Measurements from ENCODE around the gene PTX4. TPM values are rescaled to one million over a fixed set of nuclear protein-coding genes. Genes with fewer than 3 reads are reported as not detected.

PTX4 gene
- polyA plus RNA-seq, 3 donors: 0.19 TPM; not detected in 2

GRCh38 chr16:1501630-1502029 is 12.9 kb upstream of the PTX4 start:
- no peak for DNase-seq
- Histone ChIP-seq H3K4me3 (replicated peaks in 1 of 3; ENCODE audit: low read depth in 2 of 3, low read length in 3 of 3) (no peak overlapping the region), H3K36me3 (replicated peaks in 1 of 2; ENCODE audit: control insufficient read depth in 1 of 2, insufficient read depth in 2 of 2, low read length in 2 of 2) (peaks cover 70 to 86% of the 10 kb centered on the region in 2 donors), H3K27me3 (ENCODE audit: control insufficient read depth in 2 of 2, insufficient read depth in 2 of 2, low read length in 2 of 2) (no peaks in the 10 kb centered on the region), H3K27ac (ENCODE audit: low read depth in 1 of 2, low read length in 2 of 2) (no peak overlapping the region), H3K9me3 (replicated peaks in 1 of 2; ENCODE audit: control insufficient read depth in 1 of 2, insufficient read depth in 1 of 2, low read length in 2 of 2) (no peaks in the 10 kb centered on the region), H3K9ac (ENCODE audit: insufficient read depth, low read length, poor library complexity, severe bottlenecking) (no peak overlapping the region), H3K79me2 (ENCODE audit: insufficient read depth, low read length) (no peaks in the 10 kb centered on the region), H3K4me1 (ENCODE audit: control insufficient read depth in 1 of 2, insufficient read depth in 2 of 2, low read length in 2 of 2) (no peaks in the 10 kb centered on the region), H3K4me2 (replicated peaks; ENCODE audit: extremely low read depth, low read length, poor library complexity, severe bottlenecking) (no peak overlapping the region), H2AFZ (ENCODE audit: insufficient read depth, low read depth, low read length, poor library complexity, severe bottlenecking) (no peak overlapping the region), H4K20me1 (ENCODE audit: insufficient read depth, low read length) (no peaks in the 10 kb centered on the region)
- H3K4me3 Mint-ChIP-seq: no peak overlapping the region
- H3K36me3 Mint-ChIP-seq: peaks cover 47 to 75% of the 10 kb centered on the region in 2 donors
- 99% methylated on average over 16 of the region's 23 CpGs for WGBS (ENCODE audit: insufficient coverage)
- no peaks in the 10 kb centered on the region for H3K4me1 Mint-ChIP-seq
- TF ChIP-seq CTCF (IDR thresholded peaks at IDR 0.05): no peak
- peaks cover 0 to 2% (median 0%) of the 10 kb centered on the region in 3 donors for H3K27me3 Mint-ChIP-seq (ENCODE audit: low read depth in 3 of 3)
- intact Hi-C loops (cut with micrococcal nuclease): loop anchor here in 1 of 2 donors (10.0 kb wide), 1 partner anchor 47 kb away; no protein-coding TSS in a partner anchor
- H3K9me3 Mint-ChIP-seq: peaks cover 0 to 4% (median 0%) of the 10 kb centered on the region in 7 donors
- H3K27ac Mint-ChIP-seq: peak overlapping the region in 1 of 7 donors; percentile 18

- Mint-ChIP-seq H3K4me3 (no peak overlapping the region), H3K4me1 (no peaks in the 10 kb centered on the region), H3K9me3 (peaks cover 0 to 4% (median 0%) of the 10 kb centered on the region in 7 donors), H3K36me3 (peaks cover 42 to 71% of the 10 kb centered on the region in 2 donors), H3K27ac (no peak overlapping the region), H3K27me3 (ENCODE audit: low read depth in 3 of 3) (peaks cover 0 to 2% (median 0%) of the 10 kb centered on the region in 3 donors)
- TF ChIP-seq CTCF (IDR thresholded peaks at IDR 0.05): no peak
- Histone ChIP-seq H3K36me3 (replicated peaks in 1 of 2; ENCODE audit: control insufficient read depth in 1 of 2, insufficient read depth in 2 of 2, low read length in 2 of 2) (peaks cover 73 to 87% of the 10 kb centered on the region in 2 donors), H3K9ac (ENCODE audit: insufficient read depth, low read length, poor library complexity, severe bottlenecking) (no peak overlapping the region), H3K27ac (ENCODE audit: low read depth in 1 of 2, low read length in 2 of 2) (peak overlapping the region in 1 of 2 donors; percentile 8), H2AFZ (ENCODE audit: insufficient read depth, low read depth, low read length, poor library complexity, severe bottlenecking) (no peak overlapping the region), H3K27me3 (ENCODE audit: control insufficient read depth in 2 of 2, insufficient read depth in 2 of 2, low read length in 2 of 2) (no peaks in the 10 kb centered on the region), H3K79me2 (ENCODE audit: insufficient read depth, low read length) (no peaks in the 10 kb centered on the region), H3K4me3 (replicated peaks in 1 of 3; ENCODE audit: low read depth in 2 of 3, low read length in 3 of 3) (no peak overlapping the region), H3K4me1 (ENCODE audit: control insufficient read depth in 1 of 2, insufficient read depth in 2 of 2, low read length in 2 of 2) (no peaks in the 10 kb centered on the region), H3K4me2 (replicated peaks; ENCODE audit: extremely low read depth, low read length, poor library complexity, severe bottlenecking) (no peak overlapping the region), H4K20me1 (ENCODE audit: insufficient read depth, low read length) (no peaks in the 10 kb centered on the region), H3K9me3 (replicated peaks in 1 of 2; ENCODE audit: control insufficient read depth in 1 of 2, insufficient read depth in 1 of 2, low read length in 2 of 2) (no peaks in the 10 kb centered on the region)
- intact Hi-C loops (cut with micrococcal nuclease): loop anchor here in 1 of 2 donors (10.0 kb wide), 1 partner anchor 46 kb away; no protein-coding TSS in a partner anchor
- 98% methylated on average over 43 of the region's 44 CpGs for WGBS (ENCODE audit: insufficient coverage)
- DNase-seq: no peak
Measured at GRCh38 chr16:1500465-1501150, 11.9 kb upstream of the PTX4 start.

Data from CD14-positive monocyte (primary cell).